AG09319 (cell line): ENCODE results near the gene OR52E8.

Experiments used
- DNase-seq: peaks from one replicate; pipeline ENCODE4 v3.0.0-alpha.2; 2010; ENCODE audit warnings: low read depth; ENCODE audit errors: extremely low read depth
- TF ChIP-seq, protein P1 (sequence below): IDR thresholded peaks from 2 replicates; pipeline ENCODE4 v1.5.1; 2011; ENCODE audit warnings: low read depth, mild to moderate bottlenecking, inconsistent platforms, low read length, moderate library complexity

OR52E8 gene

GRCh38 chr11:5808500-5809121 is 48.9 kb downstream of the OR52E8 start, which contains the start of gene OR52N2:
TSS of gene OR52N2 (plus strand) at chr11:5808924. CDS start at chr11:5820336, 11,412 bp downstream.
- TF ChIP-seq, protein P1, sequence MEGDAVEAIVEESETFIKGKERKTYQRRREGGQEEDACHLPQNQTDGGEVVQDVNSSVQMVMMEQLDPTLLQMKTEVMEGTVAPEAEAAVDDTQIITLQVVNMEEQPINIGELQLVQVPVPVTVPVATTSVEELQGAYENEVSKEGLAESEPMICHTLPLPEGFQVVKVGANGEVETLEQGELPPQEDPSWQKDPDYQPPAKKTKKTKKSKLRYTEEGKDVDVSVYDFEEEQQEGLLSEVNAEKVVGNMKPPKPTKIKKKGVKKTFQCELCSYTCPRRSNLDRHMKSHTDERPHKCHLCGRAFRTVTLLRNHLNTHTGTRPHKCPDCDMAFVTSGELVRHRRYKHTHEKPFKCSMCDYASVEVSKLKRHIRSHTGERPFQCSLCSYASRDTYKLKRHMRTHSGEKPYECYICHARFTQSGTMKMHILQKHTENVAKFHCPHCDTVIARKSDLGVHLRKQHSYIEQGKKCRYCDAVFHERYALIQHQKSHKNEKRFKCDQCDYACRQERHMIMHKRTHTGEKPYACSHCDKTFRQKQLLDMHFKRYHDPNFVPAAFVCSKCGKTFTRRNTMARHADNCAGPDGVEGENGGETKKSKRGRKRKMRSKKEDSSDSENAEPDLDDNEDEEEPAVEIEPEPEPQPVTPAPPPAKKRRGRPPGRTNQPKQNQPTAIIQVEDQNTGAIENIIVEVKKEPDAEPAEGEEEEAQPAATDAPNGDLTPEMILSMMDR, result peak; percentile 88
- peak; percentile 31 for DNase-seq

- no peak for DNase-seq
- TF ChIP-seq, protein P1, result no peak
Measured at GRCh38 chr11:5807580-5807979, 49.9 kb downstream of the OR52E8 start.
